Fibroblast of lung (primary cell): ENCODE measurements around the gene BTC. TPM values are rescaled to one million over a fixed set of nuclear protein-coding genes. Genes with fewer than 3 reads are reported as not detected.

Experiments used
- DNase-seq, 2 donors: peaks; one replicate each; pipeline versions ENCODE4 v3.0.0 to v3.0.0-alpha.2; 2010; ENCODE audit warnings: low read depth in 2 of 2
- H2AFZ ChIP-seq: 2 replicates; pipeline ENCODE4 v1.5.1; 2012; ENCODE audit warnings: low read length, control low read depth, inconsistent platforms
- H3K27ac ChIP-seq: 2 replicates; pipeline ENCODE4 v1.5.1; 2011; ENCODE audit warnings: low read length, control low read depth; ENCODE audit not compliant: insufficient read depth
- H3K27me3 ChIP-seq: 2 replicates; pipeline ENCODE4 v1.5.1; 2011; ENCODE audit warnings: mild to moderate bottlenecking, low read length; ENCODE audit not compliant: control insufficient read depth, insufficient read depth
- H3K36me3 ChIP-seq: 2 replicates; pipeline ENCODE4 v1.5.1; 2011; ENCODE audit warnings: low read length; ENCODE audit not compliant: control insufficient read depth, insufficient read depth
- H3K4me1 ChIP-seq: 2 replicates; pipeline ENCODE4 v1.5.1; 2011; ENCODE audit warnings: low read length; ENCODE audit not compliant: control insufficient read depth, insufficient read depth; ENCODE audit errors: extremely low read depth
- H3K4me2 ChIP-seq: 2 replicates; pipeline ENCODE4 v1.5.1; 2011; ENCODE audit warnings: low read length, control low read depth; ENCODE audit not compliant: insufficient read depth; ENCODE audit errors: extremely low read depth
- H3K4me3 ChIP-seq, 4 experiments: fragments of 200-600 bp in 1 of 4; sonication (generic) in 1 of 4; replicated peaks in 1 of 4; 2 replicates each; pipeline ENCODE4 v1.5.1; 2011 to 2016; ENCODE audit warnings: low read length in 4 of 4, low read depth in 3 of 4, mild to moderate bottlenecking in 3 of 4, control low read depth in 2 of 4, inconsistent platforms in 1 of 4, mixed read lengths in 1 of 4; ENCODE audit not compliant: insufficient read depth in 1 of 4; ENCODE audit errors: control extremely low read depth in 1 of 4
- H3K79me2 ChIP-seq: 2 replicates; pipeline ENCODE4 v1.5.1; 2012; ENCODE audit warnings: mild to moderate bottlenecking, low read length, inconsistent platforms; ENCODE audit not compliant: control insufficient read depth, insufficient read depth
- H3K9ac ChIP-seq: 2 replicates; pipeline ENCODE4 v1.5.1; 2011; ENCODE audit warnings: mild to moderate bottlenecking, low read length, control low read depth; ENCODE audit not compliant: insufficient read depth
- H3K9me3 ChIP-seq: 2 replicates; pipeline ENCODE4 v1.5.1; 2012; ENCODE audit warnings: low read depth, low read length; ENCODE audit not compliant: control insufficient read depth, insufficient read depth
- H4K20me1 ChIP-seq: 2 replicates; pipeline ENCODE4 v1.5.1; 2011; ENCODE audit warnings: low read length; ENCODE audit not compliant: control insufficient read depth, insufficient read depth; ENCODE audit errors: extremely low read depth
- EZH2 ChIP-seq: IDR thresholded peaks from 2 replicates; pipeline ENCODE4 v1.5.1; 2012; ENCODE audit warnings: low read length, control low read depth, mild to moderate bottlenecking; ENCODE audit errors: missing control alignments
- polyA plus RNA-seq, 2 donors: library from polyadenylated mRNA; depleted of rRNA in 1 of 2; stranded (reverse) in 1 of 2; unstranded in 1 of 2; fragments of >200 nt; gene quantifications; 2 replicates each; pipeline ENCODE4 v1.2.1, GENCODE V29; 2011 to 2012; ENCODE audit warnings: missing spikeins in 1 of 2
- total RNA-seq: library from RNA; depleted of rRNA; stranded (reverse); fragments of >200 nt; gene quantifications from 2 replicates; pipeline ENCODE4 v1.2.1, GENCODE V29; 2014
- TF ChIP-seq, protein P1 (sequence below), 2 donors: IDR thresholded peaks in 1 of 2; conservative IDR thresholded peaks in 1 of 2; 1 replicate in 1 of 2; 2 replicates in 1 of 2; pipeline ENCODE4 v1.5.1; 2011 to 2012; ENCODE audit warnings: low read length in 2 of 2, control low read depth in 1 of 2, inconsistent platforms in 1 of 2, low read depth in 1 of 2, mild to moderate bottlenecking in 1 of 2

Gene BTC
- total and polyA plus RNA-seq, 2 donors (not counting 1 experiment from before 2014, with no cell fraction given) = 0.41 to 7.8 TPM

DNA sequence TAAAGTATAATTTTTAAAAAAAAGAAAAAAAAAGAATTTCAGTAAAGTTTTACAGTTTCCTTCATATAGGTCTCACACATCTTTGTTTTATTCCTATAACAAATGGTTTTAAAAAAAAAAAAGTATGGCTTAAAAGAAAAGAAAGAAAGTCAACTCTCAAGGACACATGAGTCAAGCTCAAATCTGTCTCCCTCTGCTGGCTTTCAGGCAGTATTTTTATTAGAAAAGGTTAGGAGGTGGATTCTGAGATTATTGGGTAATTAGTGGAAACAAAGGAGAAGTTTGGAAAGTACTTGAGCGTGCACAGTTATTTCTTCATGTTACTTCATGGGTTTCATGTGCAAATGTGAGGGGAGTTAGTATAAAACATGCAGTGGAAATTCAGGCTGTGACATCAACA lies 36.6 kb upstream of the BTC start:
- Histone ChIP-seq H3K27ac (no peak overlapping the region), H3K9ac (no peak overlapping the region)

DNA sequence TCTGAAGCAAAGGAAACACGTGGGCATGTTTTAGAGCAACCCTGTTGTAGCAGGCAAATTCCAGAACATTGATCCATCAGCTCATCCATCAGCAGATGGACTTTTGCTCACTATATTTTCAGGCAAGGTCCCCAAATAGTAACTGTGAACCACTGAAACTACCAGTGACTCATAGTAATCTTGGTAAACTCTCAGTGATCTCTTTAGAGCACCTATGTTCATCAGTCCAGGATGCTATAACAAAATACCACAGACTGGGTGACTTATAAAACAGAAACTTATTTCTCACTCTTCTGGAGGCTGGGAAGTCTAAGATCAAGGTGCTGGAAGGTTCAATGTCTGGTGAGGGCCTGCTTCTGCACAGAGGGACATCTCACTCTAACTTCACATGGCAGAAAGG lies 28.9 kb upstream of the BTC start:
- Histone ChIP-seq H3K4me3 (no peak overlapping the region), H3K79me2 (no peaks in the 10 kb centered on the region), H3K9ac (no peak overlapping the region), H3K4me2 (no peak overlapping the region), H2AFZ (no peak overlapping the region), H3K27ac (no peak overlapping the region), H3K27me3 (peaks cover 2% of the 10 kb centered on the region), H4K20me1 (no peaks in the 10 kb centered on the region), H3K36me3 (no peaks in the 10 kb centered on the region), H3K9me3 (no peaks in the 10 kb centered on the region), H3K4me1 (no peaks in the 10 kb centered on the region)
- no peak for DNase-seq
- no peak for TF ChIP-seq EZH2
- TF ChIP-seq, protein P1, sequence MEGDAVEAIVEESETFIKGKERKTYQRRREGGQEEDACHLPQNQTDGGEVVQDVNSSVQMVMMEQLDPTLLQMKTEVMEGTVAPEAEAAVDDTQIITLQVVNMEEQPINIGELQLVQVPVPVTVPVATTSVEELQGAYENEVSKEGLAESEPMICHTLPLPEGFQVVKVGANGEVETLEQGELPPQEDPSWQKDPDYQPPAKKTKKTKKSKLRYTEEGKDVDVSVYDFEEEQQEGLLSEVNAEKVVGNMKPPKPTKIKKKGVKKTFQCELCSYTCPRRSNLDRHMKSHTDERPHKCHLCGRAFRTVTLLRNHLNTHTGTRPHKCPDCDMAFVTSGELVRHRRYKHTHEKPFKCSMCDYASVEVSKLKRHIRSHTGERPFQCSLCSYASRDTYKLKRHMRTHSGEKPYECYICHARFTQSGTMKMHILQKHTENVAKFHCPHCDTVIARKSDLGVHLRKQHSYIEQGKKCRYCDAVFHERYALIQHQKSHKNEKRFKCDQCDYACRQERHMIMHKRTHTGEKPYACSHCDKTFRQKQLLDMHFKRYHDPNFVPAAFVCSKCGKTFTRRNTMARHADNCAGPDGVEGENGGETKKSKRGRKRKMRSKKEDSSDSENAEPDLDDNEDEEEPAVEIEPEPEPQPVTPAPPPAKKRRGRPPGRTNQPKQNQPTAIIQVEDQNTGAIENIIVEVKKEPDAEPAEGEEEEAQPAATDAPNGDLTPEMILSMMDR (conservative IDR thresholded peaks at IDR 0.05 in 1 of 2, IDR thresholded peaks at IDR 0.05 in 1 of 2; ENCODE audit: low read depth in 1 of 2, low read length in 2 of 2) = no peak

More for the DNA sequence above, 36.6 kb upstream of the BTC start:
- H3K4me3 ChIP-seq = no peak overlapping the region
- TF ChIP-seq EZH2 = no peak
- TF ChIP-seq, protein P1 (conservative IDR thresholded peaks at IDR 0.05 in 1 of 2, IDR thresholded peaks at IDR 0.05 in 1 of 2; ENCODE audit: low read depth in 1 of 2, low read length in 2 of 2) = peak; percentile 17 to 36
- DNase-seq = no peak
- H3K36me3 ChIP-seq = no peaks in the 10 kb centered on the region
- H3K4me1 ChIP-seq = no peaks in the 10 kb centered on the region
- H3K27me3 ChIP-seq = no peaks in the 10 kb centered on the region
- H3K79me2 ChIP-seq = no peaks in the 10 kb centered on the region
- no peak overlapping the region for H2AFZ ChIP-seq
- no peak overlapping the region for H3K4me2 ChIP-seq
- H3K9me3 ChIP-seq = no peaks in the 10 kb centered on the region
- no peaks in the 10 kb centered on the region for H4K20me1 ChIP-seq

DNA sequence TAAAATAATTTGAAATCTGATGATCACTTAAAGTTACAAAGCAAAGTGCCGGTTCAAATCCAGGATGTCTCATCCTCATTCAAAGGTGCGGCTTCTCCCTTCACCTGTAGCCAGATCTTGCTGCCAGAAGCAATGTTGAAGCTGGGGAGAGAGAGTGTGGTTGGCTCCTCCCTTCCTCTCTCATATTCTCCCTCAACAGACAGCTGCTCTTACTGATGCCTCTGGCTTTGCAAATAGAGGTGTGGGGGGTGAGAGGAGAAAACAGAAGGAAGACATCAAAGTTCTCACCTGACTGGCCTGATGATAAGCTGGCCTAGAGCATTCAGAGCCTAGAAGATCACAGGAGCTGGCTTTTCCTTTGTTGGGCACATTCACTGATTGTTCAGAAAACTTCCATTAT lies 28.3 kb upstream of the BTC start:
- H3K4me2 ChIP-seq = no peak overlapping the region
- no peak for DNase-seq

More for the DNA sequence above, 28.3 kb upstream of the BTC start:
- H3K79me2 ChIP-seq = no peaks in the 10 kb centered on the region
- no peak for TF ChIP-seq EZH2
- TF ChIP-seq, protein P1 (conservative IDR thresholded peaks at IDR 0.05 in 1 of 2, IDR thresholded peaks at IDR 0.05 in 1 of 2; ENCODE audit: low read depth in 1 of 2, low read length in 2 of 2) = no peak
- H3K9ac ChIP-seq = no peak overlapping the region
- H3K9me3 ChIP-seq = no peaks in the 10 kb centered on the region
- peaks cover 2% of the 10 kb centered on the region for H3K27me3 ChIP-seq
- H3K27ac ChIP-seq = no peak overlapping the region
- no peaks in the 10 kb centered on the region for H3K4me1 ChIP-seq
- no peak overlapping the region for H2AFZ ChIP-seq
- no peak overlapping the region for H3K4me3 ChIP-seq
- no peaks in the 10 kb centered on the region for H3K36me3 ChIP-seq
- H4K20me1 ChIP-seq = no peaks in the 10 kb centered on the region
